ENCODE data around the gene SLC6A3.
A peak's percentile ranks its signal among the peaks of the same experiment; 100 is the strongest.

Gene SLC6A3

GRCh38 chr5:1345876-1346626 is 99.2 kb downstream of the SLC6A3 start:
- DNase-seq (ENCODE audit: low read depth): no peak

DNA sequence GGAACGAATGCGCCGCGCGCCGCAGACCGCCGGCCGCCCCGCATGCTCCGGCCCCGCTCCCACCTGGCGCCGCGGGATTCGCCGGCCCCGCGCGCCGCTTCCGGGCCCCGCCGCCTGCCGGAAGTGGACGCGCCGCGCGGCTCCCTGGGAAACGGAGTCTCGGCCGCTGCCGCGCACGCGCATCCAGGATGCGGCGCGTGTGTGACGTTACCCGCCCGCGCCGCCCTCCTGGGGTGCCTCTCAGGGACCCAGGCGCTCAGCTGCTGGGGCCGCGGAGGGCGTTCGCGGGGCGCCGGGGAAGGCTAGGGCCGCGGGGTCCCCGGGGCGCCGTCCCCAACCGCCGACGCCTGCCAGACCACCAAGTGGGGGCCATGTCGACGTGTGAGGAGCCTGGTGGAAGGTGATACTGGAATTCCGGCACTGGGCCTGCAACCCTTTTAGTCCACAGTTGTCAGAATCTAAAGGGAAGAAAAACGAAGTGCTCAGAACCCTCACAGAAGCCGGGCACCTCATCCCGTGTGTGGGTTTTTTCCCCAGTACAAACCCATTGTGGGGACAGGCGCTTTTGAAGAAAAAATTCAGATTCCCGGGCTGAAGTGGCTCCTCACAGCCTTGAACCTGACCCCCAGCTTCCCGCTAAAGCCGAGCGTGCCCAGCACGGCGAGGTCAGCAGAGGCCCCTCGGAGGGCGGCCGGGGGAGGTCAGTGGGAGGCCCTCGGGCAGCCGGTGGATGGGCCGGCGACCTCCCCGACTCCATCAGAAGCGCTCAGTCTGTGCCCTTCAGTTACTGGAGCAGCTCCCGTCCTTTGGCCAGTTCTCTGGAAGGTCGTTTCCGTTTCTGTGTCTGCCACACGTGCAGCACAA is 100.0 kb downstream of the SLC6A3 start, which contains the start of gene CLPTM1L:
TSS of gene CLPTM1L (minus strand) at position 125 of the 864 bp plus-strand sequence. CDS start 258 bp downstream, outside the sequence.
- peak; percentile 86 for DNase-seq (ENCODE audit: low read depth)

DNA sequence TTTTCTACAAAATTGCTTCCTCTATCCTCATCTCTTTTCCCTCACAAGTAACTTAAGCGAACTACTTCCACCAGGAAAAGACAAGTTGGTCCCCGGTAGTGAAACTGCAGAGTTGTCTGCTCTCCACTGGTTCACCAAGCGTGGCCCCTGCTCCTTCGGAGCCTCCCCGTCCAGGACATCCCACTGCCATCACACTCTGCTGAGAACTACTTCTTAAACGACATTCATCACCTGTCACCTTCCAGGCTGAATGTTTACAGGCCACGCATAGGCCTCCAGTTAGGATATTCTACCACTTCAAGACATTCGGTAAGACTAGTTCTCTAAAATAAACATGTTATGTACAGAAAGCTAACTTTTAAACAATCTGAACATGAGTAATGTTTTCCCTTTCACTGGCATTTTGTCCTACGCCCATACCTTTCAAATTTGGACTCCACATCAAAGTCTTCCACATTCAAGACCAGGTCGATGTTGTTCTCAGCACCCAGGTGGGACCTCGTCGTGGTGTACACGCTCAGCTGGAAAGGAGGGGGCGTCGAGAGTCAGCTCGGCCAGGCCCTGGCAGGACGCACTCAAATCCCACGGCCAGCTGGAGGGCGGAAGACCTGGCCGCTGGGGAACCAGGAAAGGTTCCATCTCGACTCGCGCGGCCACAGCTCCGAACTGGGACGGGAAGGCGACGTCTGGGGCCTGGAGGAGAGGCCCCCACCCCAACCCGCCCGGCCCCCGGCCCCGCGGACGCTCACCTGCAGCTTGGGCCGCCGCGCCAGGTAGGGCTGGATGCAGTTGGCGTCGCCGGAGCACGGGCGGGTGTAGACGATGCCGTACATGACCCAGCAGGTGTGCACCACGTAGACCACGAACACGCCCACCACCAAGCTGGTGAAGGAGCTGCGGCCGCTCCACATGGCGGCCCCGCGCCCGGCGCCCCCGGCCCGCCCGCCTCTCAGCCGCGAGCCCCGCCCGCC is 101.0 kb downstream of the SLC6A3 start:
- peak; percentile 38 for DNase-seq (ENCODE audit: low read depth)

DNA sequence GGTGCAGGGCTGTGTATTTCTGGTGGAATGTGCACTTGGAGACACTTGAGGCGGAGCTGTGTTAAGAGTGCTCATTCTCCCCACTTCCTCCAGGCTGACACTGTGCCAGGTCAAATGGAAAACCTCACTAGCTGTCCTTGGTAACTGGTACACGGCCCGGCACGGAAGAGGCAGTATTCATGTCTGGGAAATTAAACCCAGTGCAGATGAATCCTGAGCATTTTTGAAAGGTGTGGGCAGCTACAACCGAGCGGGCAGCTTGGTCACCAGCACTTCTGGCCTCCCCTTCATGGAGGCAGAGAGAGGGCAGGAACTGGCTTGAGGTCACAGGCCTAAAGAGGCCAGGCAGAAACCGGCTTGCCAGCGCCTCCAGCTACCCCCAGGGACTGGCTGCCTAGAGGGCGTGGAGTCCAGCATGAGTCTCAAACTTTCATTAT is 101.9 kb downstream of the SLC6A3 start:
- peak; percentile 7 for DNase-seq (ENCODE audit: low read depth)
